ENCODE results near the gene COL4A6. TPM values are rescaled to one million over a fixed set of nuclear protein-coding genes. Genes with fewer than 3 reads are reported as not detected.

Gene COL4A6
- total RNA-seq, 1 donor from 2014 or later = under 0.01 TPM

GRCh38 chrX:108420481-108420880, 17.7 kb downstream of the COL4A6 start:
- Histone ChIP-seq H3K4me3 (no peak overlapping the region), H3K36me3 (no peaks in the 10 kb centered on the region), H3K4me1 (no peaks in the 10 kb centered on the region), H3K27ac (no peak overlapping the region), H3K9me3 (no peaks in the 10 kb centered on the region), H3K27me3 (no peaks in the 10 kb centered on the region)
- TF ChIP-seq CTCF (IDR thresholded peaks at IDR 0.05) = no peak
- no peak for DNase-seq (ENCODE audit: low spot score in 2 of 2)
- intact Hi-C loops (cut with DNase I) = no loop called here

GRCh38 chrX:108419401-108419800, 18.8 kb downstream of the COL4A6 start:
- no peak for TF ChIP-seq CTCF (IDR thresholded peaks at IDR 0.05)
- Histone ChIP-seq H3K27me3 (no peaks in the 10 kb centered on the region), H3K4me1 (no peaks in the 10 kb centered on the region), H3K9me3 (no peaks in the 10 kb centered on the region), H3K36me3 (no peaks in the 10 kb centered on the region), H3K27ac (no peak overlapping the region), H3K4me3 (no peak overlapping the region)
- intact Hi-C loops (cut with DNase I) = no loop called here
- no peak for DNase-seq (ENCODE audit: low spot score in 2 of 2)

- no peak overlapping the region for H3K4me3 ChIP-seq
- H3K4me1 ChIP-seq = no peaks in the 10 kb centered on the region
- H3K9me3 ChIP-seq = no peaks in the 10 kb centered on the region
- no peak overlapping the region for H3K27ac ChIP-seq
- intact Hi-C loops (cut with DNase I) = no loop called here
- H3K36me3 ChIP-seq = no peaks in the 10 kb centered on the region
- no peak for TF ChIP-seq CTCF (IDR thresholded peaks at IDR 0.05)
- no peaks in the 10 kb centered on the region for H3K27me3 ChIP-seq
- DNase-seq (ENCODE audit: low spot score in 2 of 2) = no peak
These were observed 21.0 kb downstream of the COL4A6 start for GRCh38 chrX:108417257-108417656.

- no peak overlapping the region for H3K27ac ChIP-seq
- no peak for TF ChIP-seq CTCF (IDR thresholded peaks at IDR 0.05)
- intact Hi-C loops (cut with DNase I) = no loop called here
These were observed 22.3 kb downstream of the COL4A6 start for GRCh38 chrX:108415891-108416290.

GRCh38 chrX:108415146-108415545, 23.1 kb downstream of the COL4A6 start:
- no peaks in the 10 kb centered on the region for H3K9me3 ChIP-seq
- no peak for TF ChIP-seq CTCF (IDR thresholded peaks at IDR 0.05)
- DNase-seq (ENCODE audit: low spot score in 2 of 2) = no peak
- H3K4me3 ChIP-seq = no peak overlapping the region
- intact Hi-C loops (cut with DNase I) = no loop called here
- no peaks in the 10 kb centered on the region for H3K36me3 ChIP-seq
- H3K27ac ChIP-seq = no peak overlapping the region
- H3K27me3 ChIP-seq = no peaks in the 10 kb centered on the region
- no peaks in the 10 kb centered on the region for H3K4me1 ChIP-seq

More at GRCh38 chrX:108415891-108416290, 22.3 kb downstream of the COL4A6 start:
- H3K36me3 ChIP-seq = no peaks in the 10 kb centered on the region
- no peaks in the 10 kb centered on the region for H3K27me3 ChIP-seq
- H3K9me3 ChIP-seq = no peaks in the 10 kb centered on the region
- H3K4me1 ChIP-seq = no peaks in the 10 kb centered on the region
- no peak overlapping the region for H3K4me3 ChIP-seq
- DNase-seq (ENCODE audit: low spot score in 2 of 2) = no peak

- DNase-seq (ENCODE audit: low spot score in 2 of 2) = no peak
- no peak for TF ChIP-seq CTCF (IDR thresholded peaks at IDR 0.05)
- Histone ChIP-seq H3K27me3 (peaks cover 5% of the 10 kb centered on the region), H3K9me3 (no peaks in the 10 kb centered on the region), H3K4me3 (no peak overlapping the region), H3K27ac (no peak overlapping the region), H3K4me1 (no peaks in the 10 kb centered on the region), H3K36me3 (no peaks in the 10 kb centered on the region)
- intact Hi-C loops (cut with DNase I) = no loop called here
These were observed 25.4 kb downstream of the COL4A6 start for GRCh38 chrX:108412783-108413182.

Measured in ascending aorta (tissue), 2 donors.